NCI-H2107 treated with DMSO at 0.1 percent for 48 hours (cell line): Measurements from ENCODE around the gene FBXO21.

ENCODE experiments used
- DNase-seq: peaks from one replicate; lab custom pipeline; 2025; ENCODE audit not compliant: unreplicated experiment; lab: John Stamatoyannopoulos, UW

FBXO21 gene

GRCh38 chr12:117167769-117168168 lies 22.5 kb downstream of the FBXO21 start:
- DNase-seq = no peak

GRCh38 chr12:117166107-117166506 lies 24.2 kb downstream of the FBXO21 start:
- no peak for DNase-seq

GRCh38 chr12:117165342-117165741 lies 24.9 kb downstream of the FBXO21 start:
- DNase-seq = peak; percentile 54

- DNase-seq = no peak
Measured at GRCh38 chr12:117162633-117163032, 27.6 kb downstream of the FBXO21 start.

GRCh38 chr12:117162167-117162539 lies 28.1 kb downstream of the FBXO21 start:
- DNase-seq = no peak

GRCh38 chr12:117161460-117162166 lies 28.7 kb downstream of the FBXO21 start:
- DNase-seq = no peak

- DNase-seq = no peak
Measured at GRCh38 chr12:117159674-117160073, 30.6 kb downstream of the FBXO21 start.

- DNase-seq = no peak
Measured at GRCh38 chr12:117158911-117159553, 31.2 kb downstream of the FBXO21 start.

GRCh38 chr12:117158096-117158495 lies 32.2 kb downstream of the FBXO21 start:
- no peak for DNase-seq

- DNase-seq = peak; percentile 58
Measured at GRCh38 chr12:117155278-117156060, 34.8 kb downstream of the FBXO21 start.

GRCh38 chr12:117152793-117153775 lies 37.2 kb downstream of the FBXO21 start:
- no peak for DNase-seq

- DNase-seq = no peak
Measured at GRCh38 chr12:117151403-117152031, 38.8 kb downstream of the FBXO21 start.

- DNase-seq = no peak
Measured at GRCh38 chr12:117149431-117149830, 40.8 kb downstream of the FBXO21 start.

- no peak for DNase-seq
Measured at GRCh38 chr12:117148642-117149041, 41.6 kb downstream of the FBXO21 start.

GRCh38 chr12:117147639-117148038 lies 42.6 kb downstream of the FBXO21 start:
- DNase-seq = no peak

- no peak for DNase-seq
Measured at GRCh38 chr12:117145597-117146154, 44.6 kb downstream of the FBXO21 start.

- no peak for DNase-seq
Measured at GRCh38 chr12:117144599-117144998, 45.7 kb downstream of the FBXO21 start.

GRCh38 chr12:117143008-117143532 lies 47.2 kb downstream of the FBXO21 start:
- peak; percentile 13 for DNase-seq

- DNase-seq = no peak
Measured at GRCh38 chr12:117142094-117142493, 48.2 kb downstream of the FBXO21 start.
